GM18519 (cell line): ENCODE results near the gene LEKR1.
"Not testable (repeated sequence)": the region's sequence is repeated elsewhere in the genome, so short reads cannot be mapped to it uniquely, and the experiment has no call there.

Experiments
- ATAC-seq: cut with Tn5 transposase; IDR thresholded peaks from one replicate; pipeline ENCODE4 v1.9.1; 2021; ENCODE audit warnings: mild to moderate bottlenecking, moderate library complexity; ENCODE audit not compliant: unreplicated experiment, low FRiP score

Gene LEKR1

DNA sequence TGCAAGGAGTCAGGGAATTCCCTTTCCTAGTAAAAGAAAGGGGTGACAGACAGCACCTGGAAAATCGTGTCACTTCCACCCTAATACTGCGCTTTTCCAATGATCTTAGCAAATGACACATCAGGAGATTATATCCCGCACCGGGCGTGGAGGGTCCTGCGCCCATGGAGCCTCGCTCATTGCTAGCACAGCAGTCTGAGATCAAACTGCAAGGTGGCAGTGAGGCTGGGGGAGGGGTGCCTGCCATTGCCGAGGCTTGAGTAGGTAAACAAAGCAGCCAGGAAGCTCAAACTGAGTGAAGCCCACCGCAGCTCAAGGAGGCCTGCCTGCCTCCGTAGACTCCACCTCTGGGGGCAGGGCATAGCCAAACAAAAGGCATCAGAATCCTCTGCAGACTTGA is 140.2 kb downstream of the LEKR1 start:
- not testable (repeated sequence) for ATAC-seq

DNA sequence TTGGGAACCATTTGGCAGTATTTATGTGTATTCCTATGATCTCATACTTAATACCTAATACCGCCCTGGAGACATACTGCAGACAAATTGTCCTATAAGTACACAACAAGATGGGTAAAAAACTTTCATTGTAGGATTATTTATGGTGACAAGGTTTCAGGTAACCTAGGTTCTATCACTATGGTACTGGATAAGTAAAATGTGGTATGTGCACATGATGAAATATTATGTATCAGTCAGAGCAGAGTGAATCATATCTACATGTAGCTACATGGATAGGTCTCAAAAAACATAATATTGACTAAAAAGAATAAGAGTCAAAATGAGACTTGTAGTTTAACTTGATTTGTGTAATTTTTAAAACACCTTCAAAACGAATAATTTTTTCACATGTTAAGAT is 147.8 kb downstream of the LEKR1 start:
- no peak for ATAC-seq

DNA sequence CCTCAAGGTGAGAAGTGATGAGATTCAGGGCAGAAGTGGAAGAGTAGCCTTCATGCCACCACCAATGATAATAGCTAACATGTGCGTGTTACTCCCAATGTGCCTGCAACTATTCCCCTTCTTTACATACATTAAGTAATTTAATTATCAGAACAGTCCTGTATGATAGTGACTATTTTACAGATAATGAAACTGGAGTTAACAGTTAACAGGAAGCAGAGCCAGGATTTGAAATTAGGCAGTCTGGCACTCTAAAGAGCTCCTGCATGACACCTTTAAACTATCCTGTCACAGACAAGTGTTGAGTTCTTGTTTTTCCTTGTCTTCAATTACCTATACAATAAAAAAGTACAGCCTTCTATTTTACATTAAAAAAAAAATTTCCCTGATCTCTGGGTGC is 148.8 kb downstream of the LEKR1 start:
- ATAC-seq, result no peak

DNA sequence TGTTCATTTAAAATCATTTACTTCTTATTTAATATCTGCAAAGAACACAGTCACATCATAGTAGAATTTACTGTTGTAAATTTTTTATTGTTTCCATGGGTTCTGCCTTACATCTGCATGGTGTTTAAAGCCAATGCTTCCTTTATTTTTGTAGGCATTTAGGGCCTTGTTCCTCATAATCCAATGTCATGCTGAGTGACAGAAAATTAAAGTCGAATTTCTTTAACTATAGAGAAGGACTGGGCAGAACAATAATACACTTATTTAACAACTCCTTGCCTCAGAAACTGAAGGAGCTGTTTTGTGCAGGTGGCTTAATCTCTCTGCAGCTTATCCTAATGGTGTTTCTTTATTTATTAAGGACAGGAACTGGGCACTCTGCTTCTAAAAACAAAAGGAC is 149.6 kb downstream of the LEKR1 start:
- no peak for ATAC-seq

DNA sequence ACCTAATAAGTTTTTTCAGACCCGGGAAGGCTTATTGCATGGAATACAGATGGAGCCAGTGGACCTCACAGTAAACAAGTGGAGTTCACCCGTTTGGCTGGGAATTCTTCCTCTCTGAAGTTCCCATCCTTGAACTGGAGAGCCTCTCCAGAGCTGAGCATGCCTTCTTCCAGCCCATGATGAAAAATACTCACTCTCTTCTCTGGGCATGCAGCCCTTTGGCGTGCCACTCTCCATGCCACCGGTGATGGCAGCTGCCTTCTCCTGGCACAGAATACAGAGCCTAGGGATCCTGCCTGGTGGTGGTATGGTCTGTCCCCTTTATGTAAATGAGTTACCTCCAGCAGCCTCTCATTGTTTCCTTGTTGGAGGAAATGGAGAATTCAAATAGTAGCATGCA is 150.8 kb downstream of the LEKR1 start:
- no peak for ATAC-seq

DNA sequence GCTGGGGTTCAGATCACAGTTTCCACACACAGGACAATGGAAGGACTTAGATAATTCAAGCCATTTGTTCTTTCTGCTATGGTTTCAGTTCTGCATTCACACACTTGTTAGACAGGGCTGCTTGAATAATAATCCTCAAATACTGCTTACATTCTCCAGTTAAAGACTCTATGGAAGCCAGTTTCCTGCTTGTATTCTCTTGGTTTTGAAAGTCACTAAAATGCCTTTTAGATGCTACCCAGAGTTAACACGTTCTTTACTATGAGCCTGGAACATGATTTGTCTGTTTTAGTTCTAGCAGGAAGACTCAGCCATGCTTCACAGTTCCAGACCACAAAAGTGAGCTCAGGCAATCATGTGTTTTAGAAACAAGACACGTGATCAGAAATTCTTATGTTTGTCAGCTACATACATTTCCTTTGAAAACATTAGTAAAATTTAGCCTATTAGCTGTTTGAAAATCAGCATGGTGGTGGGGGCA is 152.4 kb downstream of the LEKR1 start:
- ATAC-seq, result peak; percentile 91

DNA sequence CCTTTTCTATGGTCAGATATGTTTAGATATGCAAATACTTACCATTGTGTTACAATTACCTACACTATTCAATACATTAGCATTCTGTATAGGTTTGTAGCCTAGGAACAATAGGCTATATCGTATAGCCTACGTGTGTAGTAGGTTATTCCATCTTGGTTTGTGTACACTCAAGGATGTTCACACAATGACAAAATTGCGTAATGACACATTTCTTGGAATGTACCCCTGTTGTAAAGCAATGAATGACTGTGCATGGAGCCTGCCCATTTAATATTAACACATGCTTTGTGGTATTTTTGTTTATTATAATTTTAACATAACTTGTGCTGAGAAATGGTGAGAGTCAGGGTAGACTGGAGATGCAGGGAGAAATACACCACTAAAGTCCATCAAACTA is 154.9 kb downstream of the LEKR1 start:
- ATAC-seq, result no peak

DNA sequence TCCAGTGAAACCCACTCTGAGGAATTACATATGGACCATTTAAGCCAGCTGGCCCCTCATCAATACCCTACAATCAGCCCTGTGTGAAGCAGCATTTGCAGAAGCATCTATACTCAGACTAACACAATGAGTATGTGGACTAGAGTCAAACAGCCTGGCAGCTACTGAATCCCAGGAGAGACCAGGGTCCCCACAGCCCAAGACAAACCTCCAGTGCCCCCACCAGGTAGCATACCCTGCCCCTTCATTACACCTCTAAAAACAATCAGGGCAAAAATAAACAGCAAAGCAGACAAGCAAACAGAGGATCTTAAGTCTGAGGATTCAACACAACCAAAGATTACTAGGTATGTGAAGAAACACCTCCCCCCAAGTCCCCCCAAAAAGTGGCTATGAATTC is 157.4 kb downstream of the LEKR1 start:
- no peak for ATAC-seq

DNA sequence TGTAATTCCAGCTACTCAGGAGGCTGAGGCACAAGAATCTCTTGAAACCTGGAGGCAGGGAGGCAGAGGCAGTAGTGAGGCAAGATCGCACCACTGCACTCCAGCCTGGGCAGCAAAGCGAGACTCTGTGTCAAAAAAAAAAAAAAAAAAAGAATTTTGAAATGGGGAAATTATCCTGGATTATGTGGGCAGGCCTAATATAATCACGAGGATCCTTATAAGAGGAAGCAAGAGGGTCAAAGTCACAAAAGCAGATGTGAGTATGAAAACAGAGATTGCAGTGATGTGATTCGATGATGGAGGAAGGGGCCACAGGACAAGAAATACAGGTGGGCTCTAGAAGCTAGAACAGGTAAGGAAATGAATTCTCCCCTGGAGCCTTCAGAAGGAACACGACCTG is 159.6 kb downstream of the LEKR1 start:
- no peak for ATAC-seq

DNA sequence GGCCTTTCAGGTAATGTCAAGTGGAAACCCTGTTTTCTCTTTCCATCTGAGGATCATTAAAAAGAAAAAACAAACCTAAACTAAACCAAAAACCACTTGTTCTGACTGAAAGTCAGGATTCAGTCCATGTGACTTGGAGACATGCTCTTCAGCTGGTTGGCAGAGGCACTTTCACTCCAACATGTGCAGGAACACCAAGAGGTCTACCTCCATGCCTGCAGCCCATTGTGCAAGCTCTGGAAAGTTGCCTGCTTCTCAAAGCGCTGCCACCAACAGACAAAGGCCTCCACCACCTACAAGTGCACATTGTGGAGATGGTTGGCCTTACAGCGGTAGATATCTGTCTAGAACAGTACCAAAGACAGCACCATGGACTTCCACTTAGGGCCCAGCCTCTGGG is 161.8 kb downstream of the LEKR1 start:
- ATAC-seq, result no peak

DNA sequence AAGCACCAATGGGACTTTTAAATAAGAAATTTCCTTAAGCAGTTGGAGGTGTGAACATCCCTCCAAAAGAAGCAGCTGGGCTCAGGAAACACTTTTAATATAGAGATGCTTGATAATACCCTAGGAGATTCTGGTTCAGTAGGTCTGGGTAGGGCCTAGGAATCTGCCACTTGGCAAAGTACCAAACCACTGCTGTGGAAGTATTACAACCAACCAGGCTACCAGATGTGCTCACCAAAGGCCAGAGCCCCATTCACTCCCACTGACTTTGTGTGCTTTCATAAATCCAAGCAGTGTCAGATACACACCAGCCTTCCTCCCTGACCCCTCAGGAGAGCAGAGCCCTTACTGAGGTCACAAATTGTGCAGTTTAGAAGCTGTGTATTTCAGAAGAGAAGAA is 171.2 kb downstream of the LEKR1 start:
- no peak for ATAC-seq

DNA sequence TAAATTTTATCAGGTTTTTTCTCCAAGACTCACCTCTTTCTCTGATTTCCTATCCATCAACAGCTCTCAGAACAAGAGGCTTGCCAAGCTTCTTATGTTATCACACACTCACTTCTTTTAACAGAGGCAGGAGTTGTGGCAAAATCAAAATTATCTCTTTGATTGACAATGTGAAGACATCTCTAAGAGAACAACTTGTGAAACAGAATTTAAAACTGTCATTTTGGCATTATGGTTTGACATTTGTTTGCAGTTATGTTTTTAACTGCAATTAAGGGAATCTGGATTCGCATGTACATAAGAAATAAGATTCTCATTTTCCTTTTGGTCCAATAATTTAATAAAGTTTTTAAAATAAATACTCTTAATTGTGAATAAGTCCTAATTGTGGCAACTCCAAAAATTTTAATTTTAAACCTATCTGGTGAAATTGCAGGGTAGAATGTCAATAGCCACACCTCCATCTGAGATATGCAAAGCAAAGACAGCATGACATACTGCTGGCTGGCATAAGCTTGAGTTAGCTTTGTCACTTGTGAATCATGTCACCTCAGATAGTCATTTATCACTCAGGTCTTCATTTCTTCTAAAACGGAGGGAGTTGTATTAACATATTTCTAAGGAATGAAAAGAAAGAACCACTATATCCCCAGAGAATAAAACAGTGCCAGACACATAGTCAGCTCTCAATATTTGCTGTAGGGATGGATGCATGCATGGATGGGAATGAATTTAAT is 175.2 kb downstream of the LEKR1 start:
- no peak for ATAC-seq

DNA sequence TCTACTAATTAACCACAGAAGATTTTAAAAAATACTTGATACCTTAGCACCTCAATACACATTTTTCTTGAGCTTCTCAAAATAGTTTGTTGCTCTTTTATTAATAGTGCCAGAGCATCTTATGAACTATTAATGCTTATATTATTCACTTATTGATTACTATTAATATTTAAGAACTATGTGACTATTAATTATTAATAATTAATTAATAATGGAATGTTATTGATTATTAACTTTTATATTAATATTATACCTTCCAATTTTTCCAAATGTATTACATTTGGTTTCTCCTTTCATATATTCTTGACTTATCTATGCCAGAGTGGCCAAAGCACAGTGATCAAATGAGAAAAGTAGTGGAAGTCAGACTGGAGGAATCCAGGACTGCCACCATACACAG is 195.5 kb downstream of the LEKR1 start:
- no peak for ATAC-seq

DNA sequence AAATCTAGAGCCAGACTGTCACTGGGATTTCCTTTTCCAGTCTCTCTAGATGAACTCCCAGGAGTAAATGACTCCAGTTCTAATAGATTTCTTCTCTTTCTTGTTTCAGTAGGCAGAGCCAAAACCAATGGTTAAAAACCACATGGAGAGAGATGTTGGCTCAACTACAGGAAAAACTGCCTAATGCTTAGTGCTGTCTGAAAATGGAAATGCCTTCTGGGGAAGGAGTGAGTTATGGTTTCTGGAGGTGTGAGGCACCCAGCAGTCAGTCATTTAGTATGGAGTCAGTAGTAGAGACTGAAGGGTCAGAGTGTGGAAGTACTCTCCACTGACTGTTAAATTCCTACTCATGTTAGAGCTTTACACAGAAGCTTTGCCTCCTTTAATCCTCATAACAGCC is 197.1 kb downstream of the LEKR1 start:
- no peak for ATAC-seq

DNA sequence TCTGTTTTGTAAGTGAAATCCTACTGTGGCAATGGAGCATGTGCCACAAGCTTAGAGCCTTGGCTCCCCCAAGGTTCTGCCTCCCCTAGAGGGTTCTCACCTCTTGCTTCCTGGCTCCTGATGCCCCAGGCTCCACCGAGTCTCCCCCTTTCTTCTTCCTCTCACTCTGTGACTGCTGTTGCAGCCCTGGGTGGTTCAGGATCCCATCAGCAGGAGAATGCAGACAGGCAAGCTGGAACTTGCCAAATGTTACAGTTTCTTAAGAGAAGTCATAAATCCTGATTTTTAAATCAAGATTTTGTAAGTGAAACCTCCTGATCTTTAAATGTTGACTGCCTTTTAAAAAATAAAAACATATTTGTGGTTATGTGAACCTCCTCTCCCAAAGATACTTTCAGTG is 199.9 kb downstream of the LEKR1 start:
- ATAC-seq, result no peak

DNA sequence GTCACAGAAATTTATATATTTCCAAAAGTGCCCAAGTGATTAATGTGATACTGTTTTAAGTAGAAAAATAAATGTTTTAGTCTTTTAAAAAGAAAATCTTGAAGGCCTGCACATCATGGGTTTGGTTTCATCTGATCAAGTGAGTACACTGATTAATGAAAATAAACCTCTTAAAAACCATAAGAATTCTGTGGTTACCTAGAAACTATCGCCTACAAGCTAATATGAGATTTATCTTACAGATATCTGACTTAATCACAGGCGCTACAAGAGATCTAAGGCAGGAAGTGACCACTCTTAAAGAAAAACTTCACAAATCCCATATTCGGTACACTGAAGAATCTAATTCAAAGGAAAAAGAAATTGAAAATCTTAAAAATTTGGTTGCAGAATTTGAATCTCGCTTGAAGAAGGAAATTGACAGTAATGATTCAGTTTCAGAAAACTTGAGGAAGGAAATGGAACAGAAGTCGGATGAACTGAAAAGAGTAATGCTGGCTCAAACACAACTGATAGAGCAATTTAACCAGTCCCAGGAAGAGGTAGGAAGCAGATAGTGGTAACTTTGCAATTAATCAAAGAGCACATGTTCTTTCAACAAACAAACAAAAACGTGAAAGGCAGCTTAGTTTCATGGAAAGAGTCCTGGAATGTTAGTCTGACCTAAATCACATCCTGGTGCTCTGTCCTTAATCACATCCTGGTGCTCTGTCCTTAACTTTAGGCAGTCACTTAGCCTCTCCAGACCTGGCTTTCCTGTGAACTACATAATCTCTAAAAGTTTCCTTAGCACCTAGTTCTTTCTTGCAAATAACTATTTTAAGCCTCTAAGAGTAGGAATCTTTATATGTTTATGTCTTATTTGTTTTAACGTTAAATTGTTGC is 201.9 kb downstream of the LEKR1 start:
- ATAC-seq, result no peak

DNA sequence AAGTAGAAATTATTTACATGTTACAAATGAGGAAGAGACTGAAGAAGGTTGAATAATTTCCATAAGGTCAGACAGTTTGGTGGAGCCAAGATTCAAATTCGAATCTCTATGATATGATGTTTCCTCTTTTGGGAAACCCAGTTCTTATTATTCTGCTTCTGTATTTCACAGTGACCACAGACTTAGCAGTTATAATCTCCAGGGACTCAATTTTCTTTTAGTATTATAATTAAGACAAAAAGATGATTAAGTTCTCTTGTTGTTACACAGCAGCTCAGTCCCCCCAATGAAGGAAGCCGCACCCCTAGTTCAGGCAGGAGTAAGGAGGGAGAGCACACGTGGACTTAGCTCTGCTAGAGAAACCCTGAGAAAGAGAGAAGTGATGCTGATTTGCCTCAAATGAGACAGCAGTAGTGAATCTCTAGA is 203.2 kb downstream of the LEKR1 start:
- no peak for ATAC-seq

DNA sequence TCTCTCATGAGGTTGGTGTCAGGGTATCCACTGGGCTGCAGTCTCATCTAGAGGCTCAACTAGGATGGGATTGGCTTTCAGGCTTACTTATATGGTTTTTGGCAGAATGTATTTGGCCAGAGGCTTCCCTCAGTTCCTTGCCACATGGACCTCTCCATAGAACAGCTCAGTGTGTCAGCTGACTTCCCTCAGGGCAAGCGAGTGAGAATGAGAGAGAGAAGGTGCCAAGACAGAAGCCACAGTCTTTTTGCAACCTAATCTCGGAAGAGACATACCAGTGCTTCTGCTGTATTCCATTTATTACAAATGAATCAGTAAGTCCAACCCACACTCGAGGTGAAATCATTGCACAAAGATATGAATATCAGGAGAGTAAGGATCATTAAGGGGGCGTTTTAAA is 204.6 kb downstream of the LEKR1 start:
- ATAC-seq, result no peak

DNA sequence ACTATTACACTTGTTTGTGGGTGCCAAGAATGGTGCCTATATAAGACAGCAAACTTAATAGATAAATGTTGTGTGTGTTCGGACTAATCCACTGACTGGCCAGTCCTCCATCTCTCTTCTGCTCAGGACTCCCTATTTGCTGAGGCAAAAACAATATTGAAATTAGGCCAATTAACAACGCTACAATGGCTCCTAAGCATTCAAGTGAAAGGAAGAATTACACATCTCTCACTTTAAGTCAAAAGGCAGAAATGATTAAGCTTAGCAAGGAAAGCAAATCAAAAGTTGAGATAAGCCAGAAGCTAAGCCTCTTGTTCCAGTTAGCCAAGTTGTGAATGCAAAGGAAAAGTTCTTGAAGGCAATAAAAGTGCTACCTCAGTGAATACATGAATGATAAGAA is 206.8 kb downstream of the LEKR1 start:
- no peak for ATAC-seq

DNA sequence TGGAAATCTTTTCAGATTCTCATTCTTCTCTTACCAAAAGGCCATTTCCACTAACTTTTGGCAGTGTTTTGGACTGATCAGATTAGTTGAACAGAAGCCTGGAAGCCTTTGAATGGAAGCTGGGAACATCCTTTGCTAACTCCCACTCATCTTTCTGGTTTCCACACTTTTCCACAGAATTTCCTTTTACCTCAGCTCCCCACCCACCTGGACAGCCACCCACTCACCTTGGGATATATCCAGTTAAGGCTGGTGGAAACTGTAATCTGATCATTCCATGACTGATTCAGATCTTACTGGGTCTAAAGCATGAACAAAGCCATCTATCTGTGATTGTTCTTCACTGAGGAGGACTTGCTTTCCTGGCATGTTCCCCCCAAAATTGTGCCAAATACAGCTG is 214.3 kb downstream of the LEKR1 start:
- ATAC-seq, result no peak

DNA sequence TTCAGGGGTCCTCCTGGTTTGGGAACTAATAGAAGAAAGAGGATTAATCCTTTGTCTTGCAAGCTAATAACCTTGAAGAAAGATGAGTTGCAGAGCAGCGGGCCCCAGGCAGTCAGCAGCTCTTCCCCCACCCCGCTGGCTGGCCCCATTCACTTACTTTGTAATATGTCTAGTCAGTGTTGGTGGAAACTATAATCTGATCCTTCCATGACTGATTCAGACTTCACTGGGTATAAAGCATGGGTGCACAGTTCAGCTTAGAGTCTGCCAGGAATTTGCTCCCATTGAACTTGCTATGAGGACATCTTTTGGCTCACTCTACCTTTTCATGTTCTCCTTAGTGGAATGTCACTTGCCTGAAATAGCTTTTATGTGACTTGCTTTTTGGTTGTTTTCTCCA is 216.1 kb downstream of the LEKR1 start:
- ATAC-seq, result no peak

DNA sequence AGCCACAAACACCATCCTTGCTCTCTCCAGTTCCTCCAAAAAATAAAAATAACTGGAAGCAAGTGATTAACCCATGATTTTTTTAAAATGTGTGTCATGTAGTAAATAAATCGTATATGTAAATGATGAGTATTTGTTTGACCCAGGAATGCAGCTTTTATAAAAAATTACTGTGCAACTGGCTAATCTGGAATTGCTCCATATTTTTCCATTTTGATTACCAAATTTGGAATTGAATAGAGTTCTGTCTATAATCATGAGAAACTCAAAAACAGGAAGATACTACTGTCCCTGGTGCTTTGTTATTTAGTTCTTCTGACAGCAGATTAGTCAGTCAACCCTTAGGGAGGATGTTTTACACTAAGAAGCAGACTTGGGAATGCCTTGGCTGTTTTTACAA is 217.6 kb downstream of the LEKR1 start:
- ATAC-seq, result no peak
